Prostate gland (tissue), 2 donors: ENCODE measurements around the gene FXYD7. TPM values are rescaled to one million over a fixed set of nuclear protein-coding genes. Genes with fewer than 3 reads are reported as not detected.

Source experiments
- DNase-seq: peaks from one replicate; pipeline ENCODE4 v3.0.0-alpha.2; 2019; ENCODE audit warnings: low spot score
- H3K27ac ChIP-seq, 2 donors: fragments of 200-600 bp; sonication (generic); 2 replicates each; pipeline ENCODE4 v1.5.1; 2017 to 2019
- H3K27me3 ChIP-seq: fragments of 200-600 bp; sonication (generic); replicated peaks from 2 replicates; pipeline ENCODE4 v1.5.1; 2019; ENCODE audit not compliant: insufficient read depth
- H3K36me3 ChIP-seq, 2 donors: fragments of 200-600 bp; sonication (generic); 1 replicate in 1 of 2; 2 replicates in 1 of 2; pipeline versions ENCODE4 v1.5.1 to v1.8.1; 2017 to 2019
- H3K4me1 ChIP-seq: fragments of 200-600 bp; sonication (generic); replicated peaks from 2 replicates; pipeline ENCODE4 v1.5.1; 2019
- H3K4me3 ChIP-seq, 2 donors: fragments of 200-600 bp; sonication (generic); 2 replicates each; pipeline ENCODE4 v1.5.1; 2017 to 2019
- H3K9me3 ChIP-seq: fragments of 200-600 bp; sonication (generic); 2 replicates; pipeline ENCODE4 v1.5.1; 2017
- CTCF ChIP-seq, 4 experiments: fragments of 200-600 bp in 2 of 4; fragments of 450-650 bp in 2 of 4; sonication (generic) in 2 of 4; IDR thresholded peaks; 1 replicate in 3 of 4; 2 replicates in 1 of 4; pipeline ENCODE4 v1.5.1; 2016 to 2019; ENCODE audit warnings: antibody characterized with exemption in 4 of 4, mild to moderate bottlenecking in 2 of 4, moderate library complexity in 2 of 4
- POLR2A ChIP-seq: fragments of 450-650 bp; IDR thresholded peaks from one replicate; pipeline ENCODE4 v1.6.1; 2016; ENCODE audit warnings: antibody characterized with exemption, mild to moderate bottlenecking
- POLR2AphosphoS5 ChIP-seq: sonication (generic); formaldehyde crosslinking; IDR thresholded peaks from one replicate; pipeline ENCODE4 v1.6.1; 2017; ENCODE audit warnings: antibody characterized with exemption
- WGBS: methylation state at CpG from one replicate; pipeline ENCODE4 v1.1.5; 2018; 5-methylcytosine and 5-hydroxymethylcytosine counted together
- intact Hi-C: fragments of 100-400 bp; cut with DNase I; formaldehyde crosslinking; loops from one replicate; pipeline ENCODE4 v1.14.2; 2022
- total RNA-seq, 2 donors: library from RNA; depleted of rRNA; stranded (reverse); fragments of >200 nt; gene quantifications; one replicate each; pipeline ENCODE4 v1.1.0, GENCODE V29; 2016

Gene FXYD7
- total RNA-seq, 2 donors from 2014 or later = not detected

- Histone ChIP-seq H3K4me3 (peak overlapping the region; percentile 64 to 65), H3K27me3 (no peaks in the 10 kb centered on the region), H3K4me1 (peaks cover 5% of the 10 kb centered on the region), H3K9me3 (no peaks in the 10 kb centered on the region), H3K27ac (peak overlapping the region; percentile 83 to 88), H3K36me3 (no peaks in the 10 kb centered on the region)
- WGBS = 70% methylated on average over 14 of the region's 14 CpGs
- intact Hi-C loops = no loop called here
- no peak for DNase-seq
- TF ChIP-seq POLR2AphosphoS5 = no peak
Observed at GRCh38 chr19:35119091-35119490, 24.0 kb upstream of the FXYD7 start.

GRCh38 chr19:35119578-35120155 is 23.4 kb upstream of the FXYD7 start:
- DNase-seq = no peak
- intact Hi-C loops = no loop called here
- H3K4me1 ChIP-seq = peaks cover 6% of the 10 kb centered on the region
- H3K4me3 ChIP-seq = peak overlapping the region in 1 of 2 donors; percentile 65
- no peaks in the 10 kb centered on the region for H3K36me3 ChIP-seq
- 82% methylated on average over 9 of the region's 9 CpGs for WGBS
- TF ChIP-seq POLR2A (no peak), CTCF (IDR thresholded peaks at IDR 0.05) (no peak), POLR2AphosphoS5 (no peak)
- peak overlapping the region; percentile 83 to 88 for H3K27ac ChIP-seq
- H3K9me3 ChIP-seq = no peaks in the 10 kb centered on the region
- H3K27me3 ChIP-seq = no peaks in the 10 kb centered on the region

- H3K27ac ChIP-seq = peak overlapping the region; percentile 83 to 88
- H3K36me3 ChIP-seq = no peaks in the 10 kb centered on the region
- TF ChIP-seq POLR2A (no peak), POLR2AphosphoS5 (peak; percentile 78)
- peaks cover 11% of the 10 kb centered on the region for H3K4me1 ChIP-seq
- no peaks in the 10 kb centered on the region for H3K27me3 ChIP-seq
- H3K4me3 ChIP-seq = peak overlapping the region in 1 of 2 donors; percentile 65
- 27% methylated on average over 7 of the region's 7 CpGs for WGBS
- intact Hi-C loops = no loop called here
- DNase-seq = no peak
- no peaks in the 10 kb centered on the region for H3K9me3 ChIP-seq
Observed at GRCh38 chr19:35120492-35120891, 22.6 kb upstream of the FXYD7 start.

GRCh38 chr19:35120898-35121297 is 22.2 kb upstream of the FXYD7 start:
- DNase-seq = no peak
- Histone ChIP-seq H3K36me3 (no peaks in the 10 kb centered on the region), H3K4me3 (no peak overlapping the region), H3K9me3 (no peaks in the 10 kb centered on the region), H3K27me3 (no peaks in the 10 kb centered on the region), H3K4me1 (peaks cover 11% of the 10 kb centered on the region), H3K27ac (peak overlapping the region; percentile 83 to 88)
- WGBS = 61% methylated on average over 7 of the region's 7 CpGs
- intact Hi-C loops = no loop called here
- TF ChIP-seq POLR2A (no peak), CTCF (IDR thresholded peaks at IDR 0.05) (no peak), POLR2AphosphoS5 (no peak)

GRCh38 chr19:35122687-35123551 is 20.1 kb upstream of the FXYD7 start:
- intact Hi-C loops = no loop called here
- peak overlapping the region; percentile 85 to 88 for H3K27ac ChIP-seq
- peaks cover 17% of the 10 kb centered on the region for H3K4me1 ChIP-seq
- TF ChIP-seq CTCF (IDR thresholded peaks at IDR 0.05) = no peak
- TF ChIP-seq POLR2A = no peak
- TF ChIP-seq POLR2AphosphoS5 = peak; percentile 46
- H3K4me3 ChIP-seq = no peak overlapping the region
- no peaks in the 10 kb centered on the region for H3K9me3 ChIP-seq
- H3K36me3 ChIP-seq = no peaks in the 10 kb centered on the region
- WGBS = 44% methylated on average over 18 of the region's 19 CpGs
- DNase-seq = no peak
- no peaks in the 10 kb centered on the region for H3K27me3 ChIP-seq
